Spinal cord (tissue), 10 donors: ENCODE results near the gene CST7. TPM values are rescaled to one million over a fixed set of nuclear protein-coding genes. Genes with fewer than 3 reads are reported as not detected.

ENCODE experiments used
- DNase-seq, 6 donors: peaks; one replicate each; pipeline versions ENCODE4 v3.0.0 to v3.0.0-alpha.2; 2013 to 2015; ENCODE audit warnings: low spot score in 6 of 6, low read depth in 4 of 6
- H3K27ac ChIP-seq: one replicate; pipeline ENCODE4 v1.5.1; 2013; ENCODE audit warnings: low read depth, low read length, control low read depth
- H3K27me3 ChIP-seq: one replicate; pipeline ENCODE4 v1.6.1; 2013; ENCODE audit warnings: low read length; ENCODE audit not compliant: control insufficient read depth, insufficient read depth
- H3K36me3 ChIP-seq: one replicate; pipeline ENCODE4 v1.6.1; 2013; ENCODE audit warnings: low read length; ENCODE audit not compliant: control insufficient read depth, insufficient read depth
- H3K4me1 ChIP-seq: one replicate; pipeline ENCODE4 v1.6.1; 2013; ENCODE audit warnings: low read length; ENCODE audit not compliant: control insufficient read depth, insufficient read depth
- H3K4me3 ChIP-seq: one replicate; pipeline ENCODE4 v1.5.1; 2013; ENCODE audit warnings: low read depth, low read length, control low read depth
- H3K9me3 ChIP-seq: one replicate; pipeline ENCODE4 v1.6.1; 2013; ENCODE audit warnings: low read length; ENCODE audit not compliant: control insufficient read depth, insufficient read depth
- WGBS: methylation state at CpG from one replicate; pipeline ENCODE4 v1.1.5; 2013; ENCODE audit warnings: missing lambda C conversion rate; ENCODE audit not compliant: insufficient coverage; 5-methylcytosine and 5-hydroxymethylcytosine counted together
- polyA plus RNA-seq, 2 donors: library from polyadenylated mRNA; unstranded; fragments of 120-200 nt; gene quantifications; one replicate each; pipeline ENCODE4 v1.2.1, GENCODE V29; 2013; ENCODE audit not compliant: insufficient read length in 2 of 2
- total RNA-seq, 2 donors: library from RNA; depleted of rRNA in 1 of 2; stranded (reverse); fragments of 120-200 nt in 1 of 2; fragments of >200 nt in 1 of 2; gene quantifications; one replicate each; pipeline versions ENCODE4 v1.2.3 to v1.2.4, GENCODE V29; 2013 to 2014
- donor health status: healthy.

Gene CST7
- total and polyA plus RNA-seq, 4 donors, result 0.55 to 8.5 TPM; not detected in 2

DNA sequence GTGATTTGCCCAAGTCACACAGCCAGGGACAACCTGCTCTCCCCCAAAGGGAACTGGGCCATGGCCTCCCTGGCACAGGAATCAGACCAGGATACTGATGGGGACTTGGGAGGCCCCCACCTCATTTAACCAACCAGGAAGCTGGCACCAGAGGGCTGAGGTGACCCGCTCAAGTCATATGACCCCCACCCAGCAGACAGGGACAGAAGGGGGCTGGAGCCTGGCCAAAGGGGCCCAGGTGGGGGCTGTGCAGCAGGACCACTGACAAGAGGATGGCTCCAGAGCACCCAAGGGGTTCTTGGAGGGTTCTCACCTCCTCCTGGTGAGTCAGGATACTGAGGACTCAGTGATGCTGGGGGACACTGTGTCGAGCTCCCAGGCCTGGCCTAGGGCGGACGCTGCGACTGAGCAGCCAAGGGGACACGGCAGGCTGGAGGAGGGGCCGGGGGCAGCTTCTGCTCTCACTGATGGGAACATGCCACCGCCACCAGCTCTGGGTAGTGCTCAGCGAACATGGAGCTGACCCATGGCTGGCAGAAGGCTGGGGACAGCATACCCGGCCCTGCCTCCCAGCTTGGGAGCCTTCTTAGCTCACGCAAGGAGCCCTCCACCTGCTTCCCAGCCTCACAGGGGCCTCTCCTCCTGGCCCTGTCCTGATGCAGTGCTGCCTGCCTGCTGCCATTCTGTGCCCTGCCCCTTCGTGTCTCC, 1.2 kb downstream of the CST7 start:
- 79% methylated on average over 12 of the region's 12 CpGs for WGBS
- no peaks in the 10 kb centered on the region for H3K9me3 ChIP-seq
- no peak overlapping the region for H3K27ac ChIP-seq
- no peak overlapping the region for H3K4me3 ChIP-seq
- H3K4me1 ChIP-seq, result peaks cover 6% of the 10 kb centered on the region
- H3K27me3 ChIP-seq, result no peaks in the 10 kb centered on the region
- peaks cover 8% of the 10 kb centered on the region for H3K36me3 ChIP-seq
- DNase-seq, result no peak

DNA sequence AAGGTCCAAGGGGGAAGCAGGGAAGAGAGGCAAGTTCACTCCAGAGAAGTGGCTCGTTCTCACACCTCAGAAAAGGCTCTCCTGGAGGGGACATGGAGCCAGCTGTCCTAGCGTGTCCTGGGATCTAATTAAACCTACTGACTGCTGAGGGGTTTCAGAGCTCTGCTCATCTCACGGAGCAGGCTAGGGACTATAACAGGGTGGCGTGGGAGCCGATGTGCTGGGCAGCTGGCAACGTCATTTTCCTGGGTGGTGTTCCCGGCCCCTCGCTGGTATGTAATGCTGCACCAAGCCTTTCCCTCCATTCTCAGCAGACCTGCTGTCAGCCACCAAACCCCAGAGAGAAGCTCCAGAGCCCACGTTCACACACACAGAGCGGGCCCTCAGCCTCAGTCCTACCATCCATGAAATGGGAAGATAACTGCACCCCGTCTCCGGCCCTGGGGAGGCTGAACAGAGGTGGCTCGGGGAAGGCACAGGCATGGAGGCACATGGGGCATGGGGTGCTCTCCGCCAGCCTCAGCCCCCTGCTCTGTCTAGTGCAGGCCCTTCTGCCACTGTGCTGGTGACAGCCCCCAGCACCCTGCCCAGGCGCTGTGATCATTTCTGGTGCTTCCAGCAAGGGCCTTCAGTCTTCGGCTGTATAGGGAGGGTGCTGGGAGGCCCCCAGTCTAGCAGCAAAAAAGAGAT, 1.9 kb downstream of the CST7 start:
- DNase-seq, result no peak
- no peaks in the 10 kb centered on the region for H3K9me3 ChIP-seq
- H3K4me3 ChIP-seq, result no peak overlapping the region
- peaks cover 14% of the 10 kb centered on the region for H3K36me3 ChIP-seq
- WGBS, result 88% methylated on average over 12 of the region's 16 CpGs
- no peak overlapping the region for H3K27ac ChIP-seq
- peaks cover 6% of the 10 kb centered on the region for H3K4me1 ChIP-seq
- no peaks in the 10 kb centered on the region for H3K27me3 ChIP-seq

DNA sequence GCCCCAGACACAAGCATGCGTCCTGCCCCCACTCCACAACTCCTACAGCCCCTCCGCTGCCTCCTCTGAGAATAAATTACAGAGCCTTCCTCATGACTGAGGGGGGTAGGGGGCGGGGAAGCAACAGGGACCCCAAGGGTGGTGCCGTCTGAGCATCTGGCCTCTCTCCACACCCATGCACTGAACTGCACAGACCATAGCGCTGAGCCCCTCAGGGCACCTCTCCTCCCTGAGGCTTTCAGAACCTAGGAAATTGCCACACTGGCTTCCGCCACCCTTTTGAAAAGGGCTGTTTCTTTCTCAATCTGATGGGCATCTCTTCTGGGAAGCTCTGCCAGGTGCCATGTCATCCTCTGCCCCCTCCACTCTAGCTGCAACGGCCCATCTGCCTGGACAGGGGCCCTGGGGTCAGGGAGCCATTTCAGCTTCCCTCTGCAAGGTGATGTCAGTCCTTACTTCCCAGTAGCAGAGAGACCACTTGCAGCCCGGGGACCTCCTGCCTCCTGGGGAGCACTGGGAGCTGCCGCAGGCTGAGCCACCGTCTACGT, 2.5 kb downstream of the CST7 start:
- no peaks in the 10 kb centered on the region for H3K9me3 ChIP-seq
- H3K4me3 ChIP-seq, result no peak overlapping the region
- 53% methylated on average over 8 of the region's 11 CpGs for WGBS
- no peak overlapping the region for H3K27ac ChIP-seq
- no peak for DNase-seq
- H3K27me3 ChIP-seq, result no peaks in the 10 kb centered on the region
- H3K36me3 ChIP-seq, result peaks cover 20% of the 10 kb centered on the region
- peaks cover 6% of the 10 kb centered on the region for H3K4me1 ChIP-seq

DNA sequence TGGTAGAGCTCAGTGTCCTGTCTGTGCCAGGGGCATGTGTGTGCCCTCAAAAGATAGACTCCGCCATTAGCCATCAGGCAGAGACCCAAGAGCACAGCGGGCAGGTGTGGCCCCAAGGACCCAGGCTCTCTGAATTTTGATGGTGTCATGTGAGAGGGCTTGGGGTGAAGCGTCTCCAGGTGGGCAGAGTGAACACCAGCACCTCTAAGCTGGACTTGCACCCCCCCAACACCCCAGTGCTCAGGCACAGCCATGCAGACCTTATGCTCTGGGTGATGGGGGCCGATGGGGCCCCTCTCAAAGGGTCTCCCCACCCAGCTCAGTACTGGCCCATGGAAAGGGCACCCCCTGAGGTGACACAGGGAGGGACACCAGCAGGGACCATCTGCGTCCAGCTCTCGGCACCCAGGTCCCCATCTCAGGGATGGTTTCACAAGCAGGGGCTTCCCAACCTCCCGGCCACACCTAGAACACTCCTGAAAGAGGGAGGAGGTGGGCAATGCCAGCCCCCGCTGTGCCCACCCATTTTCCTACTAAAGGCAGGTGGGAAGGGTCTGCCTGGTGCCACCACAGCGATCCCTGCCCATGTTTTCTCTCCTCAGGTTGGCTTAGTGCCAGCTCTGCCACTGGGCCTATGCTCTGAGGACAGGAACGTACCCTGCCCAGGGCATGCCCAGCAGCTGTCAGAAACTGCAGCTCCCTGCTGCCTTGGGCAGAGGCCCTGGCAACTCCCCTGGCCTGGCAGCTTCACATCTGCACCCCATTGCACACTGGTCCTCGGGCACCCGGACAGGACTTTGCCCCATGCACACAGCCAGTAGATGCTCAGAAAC, 3.5 kb downstream of the CST7 start:
- DNase-seq, result no peak
- H3K9me3 ChIP-seq, result no peaks in the 10 kb centered on the region
- H3K4me1 ChIP-seq, result peaks cover 6% of the 10 kb centered on the region
- WGBS, result 84% methylated on average over 9 of the region's 12 CpGs
- H3K27ac ChIP-seq, result no peak overlapping the region
- H3K27me3 ChIP-seq, result no peaks in the 10 kb centered on the region
- no peak overlapping the region for H3K4me3 ChIP-seq
- peaks cover 26% of the 10 kb centered on the region for H3K36me3 ChIP-seq

DNA sequence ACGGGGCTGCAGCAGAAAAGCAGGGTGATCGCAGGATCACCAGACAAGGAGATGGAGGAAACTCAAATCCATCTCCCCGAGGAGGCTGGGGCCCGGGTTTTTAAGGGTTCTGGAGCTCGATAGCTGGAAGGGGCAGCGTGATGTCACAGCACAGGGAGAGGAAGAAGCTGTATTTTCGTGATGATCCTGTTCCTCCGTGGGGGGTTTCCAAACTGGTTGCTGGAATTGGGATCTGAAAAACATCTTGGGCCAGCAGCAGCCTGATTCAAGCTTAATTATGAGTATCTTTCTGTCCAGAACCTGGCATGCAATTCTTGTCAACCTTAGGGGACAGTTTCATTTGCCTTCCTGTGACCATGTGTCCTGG, 4.1 kb downstream of the CST7 start:
- 80% methylated on average over 8 of the region's 8 CpGs for WGBS
- peaks cover 32% of the 10 kb centered on the region for H3K36me3 ChIP-seq
- no peak overlapping the region for H3K27ac ChIP-seq
- H3K4me1 ChIP-seq, result peaks cover 6% of the 10 kb centered on the region
- no peaks in the 10 kb centered on the region for H3K9me3 ChIP-seq
- no peak for DNase-seq
- H3K4me3 ChIP-seq, result no peak overlapping the region
- H3K27me3 ChIP-seq, result no peaks in the 10 kb centered on the region

DNA sequence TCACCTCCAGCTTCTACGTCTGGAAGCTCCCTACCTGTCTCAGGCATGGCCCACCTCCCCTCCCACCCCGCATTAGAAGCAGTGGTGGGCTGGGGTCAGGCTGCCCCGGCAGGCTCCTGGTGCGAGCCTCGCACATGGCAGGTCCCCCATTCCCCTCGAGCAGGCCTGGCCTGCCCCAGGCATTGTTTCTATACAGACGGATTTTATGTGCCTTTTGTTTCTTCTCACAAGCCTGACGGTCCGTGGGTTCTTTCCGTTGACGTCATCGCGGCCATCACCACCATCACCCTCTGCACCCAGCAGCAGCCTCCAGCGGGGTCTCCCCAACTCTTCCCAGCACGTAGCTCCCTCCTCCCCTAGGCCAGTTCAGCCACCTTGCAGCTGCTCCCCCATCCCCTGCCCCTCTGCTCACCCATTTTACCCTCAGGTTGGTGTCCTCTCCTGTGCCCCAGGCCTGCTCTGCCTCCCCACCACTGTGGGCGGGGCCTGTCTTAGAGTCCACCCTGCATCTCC, 4.6 kb downstream of the CST7 start:
- Histone ChIP-seq H3K4me3 (no peak overlapping the region), H3K9me3 (no peaks in the 10 kb centered on the region), H3K27me3 (no peaks in the 10 kb centered on the region), H3K4me1 (peaks cover 6% of the 10 kb centered on the region), H3K36me3 (peaks cover 37% of the 10 kb centered on the region), H3K27ac (no peak overlapping the region)
- DNase-seq, result no peak
- 68% methylated on average over 14 of the region's 16 CpGs for WGBS

DNA sequence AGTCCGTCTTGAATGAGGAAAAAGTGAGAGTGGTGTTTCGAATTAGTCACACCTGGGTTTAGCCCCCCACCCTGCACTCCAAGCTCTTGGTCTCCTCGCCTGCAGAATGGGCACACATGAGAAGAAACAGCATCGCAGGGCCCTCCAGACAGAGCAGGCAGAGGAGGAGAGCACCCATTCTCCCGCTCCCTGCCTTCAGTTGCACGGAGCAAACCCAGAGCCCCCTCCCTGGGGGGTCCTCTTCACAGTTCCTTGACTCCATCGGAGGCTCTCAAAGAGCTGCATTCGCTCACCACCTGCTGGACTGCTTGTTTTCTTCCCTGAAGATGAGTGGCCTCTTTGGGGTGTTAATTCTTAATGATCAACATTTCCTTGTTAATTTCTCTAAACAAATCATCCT, 5.1 kb downstream of the CST7 start:
- H3K4me1 ChIP-seq, result peaks cover 6% of the 10 kb centered on the region
- no peak overlapping the region for H3K4me3 ChIP-seq
- H3K27ac ChIP-seq, result no peak overlapping the region
- peak in 1 of 6 donors; percentile 9 for DNase-seq
- H3K27me3 ChIP-seq, result no peaks in the 10 kb centered on the region
- H3K36me3 ChIP-seq, result peaks cover 42% of the 10 kb centered on the region
- H3K9me3 ChIP-seq, result no peaks in the 10 kb centered on the region
- 75% methylated on average over 4 of the region's 8 CpGs for WGBS

DNA sequence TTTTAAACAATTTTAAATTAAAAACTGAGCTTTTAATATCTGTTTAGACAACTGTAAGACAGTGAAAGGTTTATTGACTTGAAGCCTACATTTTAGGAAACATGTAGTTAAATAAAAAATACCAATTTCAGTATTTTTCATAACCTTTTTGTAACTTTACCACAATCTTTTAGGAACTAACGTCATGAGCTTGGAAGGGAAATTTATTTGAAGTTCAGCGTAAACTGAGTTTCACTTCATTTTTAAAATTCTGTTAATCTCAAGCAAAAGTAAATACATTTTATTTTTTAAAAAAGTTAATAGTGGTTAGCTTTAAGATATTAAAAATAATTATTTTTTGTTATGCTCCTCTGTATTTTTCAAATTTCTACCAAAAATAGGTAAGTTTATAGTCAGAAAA, 5.5 kb downstream of the CST7 start:
- Histone ChIP-seq H3K4me3 (no peak overlapping the region), H3K36me3 (peaks cover 46% of the 10 kb centered on the region), H3K4me1 (peaks cover 6% of the 10 kb centered on the region), H3K27ac (no peak overlapping the region), H3K9me3 (no peaks in the 10 kb centered on the region), H3K27me3 (no peaks in the 10 kb centered on the region)
- no CpG with 5 or more reads among the region's 2 CpGs for WGBS
- DNase-seq, result no peak

DNA sequence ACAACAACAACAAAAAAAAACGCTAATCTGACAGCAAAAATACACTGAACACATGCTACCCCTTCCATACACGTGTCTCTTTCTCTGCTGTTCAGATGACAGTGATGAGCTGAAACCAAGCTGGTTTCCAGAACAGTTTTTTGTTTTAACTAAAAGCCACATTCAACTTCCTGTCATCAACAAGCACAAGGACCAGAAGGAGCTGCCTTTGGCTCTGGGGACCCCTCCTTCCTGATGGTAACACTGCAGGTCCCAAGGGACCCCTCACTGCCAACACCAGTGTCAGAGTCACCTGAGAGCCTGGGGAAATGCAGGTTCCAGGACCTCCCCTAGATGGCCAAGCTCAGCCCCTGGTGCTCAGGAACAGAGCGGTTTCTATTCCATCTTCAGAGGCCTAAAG, 6.0 kb downstream of the CST7 start:
- H3K27me3 ChIP-seq, result no peaks in the 10 kb centered on the region
- no peaks in the 10 kb centered on the region for H3K9me3 ChIP-seq
- 65% methylated on average over 2 of the region's 3 CpGs for WGBS
- H3K4me3 ChIP-seq, result no peak overlapping the region
- no peak overlapping the region for H3K27ac ChIP-seq
- no peak for DNase-seq
- H3K36me3 ChIP-seq, result peaks cover 51% of the 10 kb centered on the region
- peaks cover 6% of the 10 kb centered on the region for H3K4me1 ChIP-seq
